Measurements from ENCODE around the gene LETM1. TPM values are rescaled to one million over a fixed set of nuclear protein-coding genes. Genes with fewer than 3 reads are reported as not detected.

The LETM1 gene
- total RNA-seq, 1 experiment from 2014 or later = 63.9 TPM

GRCh38 chr4:1879485-1879884 is 23.5 kb upstream of the LETM1 start:
- intact Hi-C loops (cut with micrococcal nuclease; ENCODE audit: unreplicated experiment) = no loop called here
- POLR2A ChIA-PET = no interaction called here
- H3K4me1 ChIP-seq = peaks cover 24% of the 10 kb centered on the region
- CTCF ChIA-PET = no interaction called here
- no peaks in the 10 kb centered on the region for H3K9me3 Mint-ChIP-seq (ENCODE audit: unreplicated experiment)
- H3K36me3 ChIP-seq (ENCODE audit: control insufficient read depth, insufficient read depth, low read length) = no peaks in the 10 kb centered on the region
- H3K36me3 Mint-ChIP-seq (ENCODE audit: insufficient read depth, unreplicated experiment) = peaks cover 33% of the 10 kb centered on the region
- no peak overlapping the region for H3K4me3 ChIP-seq (ENCODE audit: low read depth, low read length)
- H3K27me3 Mint-ChIP-seq (ENCODE audit: insufficient read depth, unreplicated experiment) = no peaks in the 10 kb centered on the region
- H3K9me3 ChIP-seq = no peaks in the 10 kb centered on the region
- H3K4me3 Mint-ChIP-seq (ENCODE audit: unreplicated experiment) = no peak overlapping the region
- H3K4me1 Mint-ChIP-seq (ENCODE audit: low read depth, unreplicated experiment) = peaks cover 33% of the 10 kb centered on the region
- no peak for DNase-seq
- no TSS peak for BruUV-seq (replicated peaks)
- TF ChIP-seq, protein P1, sequence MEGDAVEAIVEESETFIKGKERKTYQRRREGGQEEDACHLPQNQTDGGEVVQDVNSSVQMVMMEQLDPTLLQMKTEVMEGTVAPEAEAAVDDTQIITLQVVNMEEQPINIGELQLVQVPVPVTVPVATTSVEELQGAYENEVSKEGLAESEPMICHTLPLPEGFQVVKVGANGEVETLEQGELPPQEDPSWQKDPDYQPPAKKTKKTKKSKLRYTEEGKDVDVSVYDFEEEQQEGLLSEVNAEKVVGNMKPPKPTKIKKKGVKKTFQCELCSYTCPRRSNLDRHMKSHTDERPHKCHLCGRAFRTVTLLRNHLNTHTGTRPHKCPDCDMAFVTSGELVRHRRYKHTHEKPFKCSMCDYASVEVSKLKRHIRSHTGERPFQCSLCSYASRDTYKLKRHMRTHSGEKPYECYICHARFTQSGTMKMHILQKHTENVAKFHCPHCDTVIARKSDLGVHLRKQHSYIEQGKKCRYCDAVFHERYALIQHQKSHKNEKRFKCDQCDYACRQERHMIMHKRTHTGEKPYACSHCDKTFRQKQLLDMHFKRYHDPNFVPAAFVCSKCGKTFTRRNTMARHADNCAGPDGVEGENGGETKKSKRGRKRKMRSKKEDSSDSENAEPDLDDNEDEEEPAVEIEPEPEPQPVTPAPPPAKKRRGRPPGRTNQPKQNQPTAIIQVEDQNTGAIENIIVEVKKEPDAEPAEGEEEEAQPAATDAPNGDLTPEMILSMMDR (IDR thresholded peaks at IDR 0.05; ENCODE audit: insufficient read depth in 1 of 2, low read depth in 1 of 2, low read length in 1 of 2, severe bottlenecking in 1 of 2, unreplicated experiment in 1 of 2) = no peak
- peak overlapping the region; percentile 88 for H3K27ac Mint-ChIP-seq (ENCODE audit: unreplicated experiment)
- H3K27me3 ChIP-seq (replicated peaks; ENCODE audit: control insufficient read depth, insufficient read depth, low read length) = no peaks in the 10 kb centered on the region

- no peak for DNase-seq
- Mint-ChIP-seq H3K27ac (ENCODE audit: unreplicated experiment) (no peak overlapping the region), H3K36me3 (ENCODE audit: insufficient read depth, unreplicated experiment) (peaks cover 16% of the 10 kb centered on the region), H3K4me3 (ENCODE audit: unreplicated experiment) (no peak overlapping the region), H3K4me1 (ENCODE audit: low read depth, unreplicated experiment) (peaks cover 24% of the 10 kb centered on the region), H3K9me3 (ENCODE audit: unreplicated experiment) (no peaks in the 10 kb centered on the region), H3K27me3 (ENCODE audit: insufficient read depth, unreplicated experiment) (no peaks in the 10 kb centered on the region)
- H3K27me3 ChIP-seq (replicated peaks; ENCODE audit: control insufficient read depth, insufficient read depth, low read length) = no peaks in the 10 kb centered on the region
- no peaks in the 10 kb centered on the region for H3K36me3 ChIP-seq (ENCODE audit: control insufficient read depth, insufficient read depth, low read length)
- ChIA-PET CTCF (no interaction called here), POLR2A (interaction anchor here (0.5 to 0.6 kb wide), 2 partner anchors 14 to 25 kb away, joined by 4 to 11 read pairs; no protein-coding TSS in a partner anchor)
- TF ChIP-seq, protein P1 (IDR thresholded peaks at IDR 0.05; ENCODE audit: insufficient read depth in 1 of 2, low read depth in 1 of 2, low read length in 1 of 2, severe bottlenecking in 1 of 2, unreplicated experiment in 1 of 2) = no peak
- no peak overlapping the region for H3K4me3 ChIP-seq (ENCODE audit: low read depth, low read length)
- intact Hi-C loops (cut with micrococcal nuclease; ENCODE audit: unreplicated experiment) = loop anchor here (5.0 kb wide), 1 partner anchor 38 kb away; no protein-coding TSS in a partner anchor
- no peaks in the 10 kb centered on the region for H3K9me3 ChIP-seq
- peaks cover 39% of the 10 kb centered on the region for H3K4me1 ChIP-seq
- BruUV-seq (replicated peaks) = no TSS peak
Measured at GRCh38 chr4:1874201-1874600, 18.2 kb upstream of the LETM1 start.

GRCh38 chr4:1873776-1874175 is 17.8 kb upstream of the LETM1 start:
- TF ChIP-seq, protein P1 (IDR thresholded peaks at IDR 0.05; ENCODE audit: insufficient read depth in 1 of 2, low read depth in 1 of 2, low read length in 1 of 2, severe bottlenecking in 1 of 2, unreplicated experiment in 1 of 2) = no peak
- BruUV-seq (replicated peaks) = no TSS peak
- Histone ChIP-seq H3K27me3 (replicated peaks; ENCODE audit: control insufficient read depth, insufficient read depth, low read length) (no peaks in the 10 kb centered on the region), H3K4me1 (peaks cover 42% of the 10 kb centered on the region), H3K9me3 (no peaks in the 10 kb centered on the region), H3K4me3 (ENCODE audit: low read depth, low read length) (no peak overlapping the region), H3K36me3 (ENCODE audit: control insufficient read depth, insufficient read depth, low read length) (no peaks in the 10 kb centered on the region)
- ChIA-PET CTCF (no interaction called here), POLR2A (no interaction called here)
- Mint-ChIP-seq H3K4me3 (ENCODE audit: unreplicated experiment) (no peak overlapping the region), H3K27ac (ENCODE audit: unreplicated experiment) (no peak overlapping the region), H3K9me3 (ENCODE audit: unreplicated experiment) (no peaks in the 10 kb centered on the region), H3K4me1 (ENCODE audit: low read depth, unreplicated experiment) (peaks cover 22% of the 10 kb centered on the region), H3K27me3 (ENCODE audit: insufficient read depth, unreplicated experiment) (no peaks in the 10 kb centered on the region), H3K36me3 (ENCODE audit: insufficient read depth, unreplicated experiment) (peaks cover 16% of the 10 kb centered on the region)
- no peak for DNase-seq
- intact Hi-C loops (cut with micrococcal nuclease; ENCODE audit: unreplicated experiment) = loop anchor here (5.0 kb wide), 1 partner anchor 39 kb away; no protein-coding TSS in a partner anchor
